HG02759 (cell line): ENCODE data around the gene DOCK2.
A peak's percentile ranks its signal among the peaks of the same experiment; 100 is the strongest.
"Not testable (repeated sequence)": the region's sequence is repeated elsewhere in the genome, so short reads cannot be mapped to it uniquely, and the experiment has no call there.

Source experiments
- ATAC-seq: cut with Tn5 transposase; IDR thresholded peaks from one replicate; pipeline ENCODE4 v1.9.1; 2021; ENCODE audit warnings: mild to moderate bottlenecking, moderate library complexity; ENCODE audit not compliant: unreplicated experiment

DOCK2 gene

GRCh38 chr5:169781420-169782345 lies 144.6 kb downstream of the DOCK2 start:
- no peak for ATAC-seq

- ATAC-seq: no peak
Observed at GRCh38 chr5:169785771-169786618, 148.9 kb downstream of the DOCK2 start.

GRCh38 chr5:169788168-169788567 lies 151.1 kb downstream of the DOCK2 start:
- ATAC-seq: no peak

DNA sequence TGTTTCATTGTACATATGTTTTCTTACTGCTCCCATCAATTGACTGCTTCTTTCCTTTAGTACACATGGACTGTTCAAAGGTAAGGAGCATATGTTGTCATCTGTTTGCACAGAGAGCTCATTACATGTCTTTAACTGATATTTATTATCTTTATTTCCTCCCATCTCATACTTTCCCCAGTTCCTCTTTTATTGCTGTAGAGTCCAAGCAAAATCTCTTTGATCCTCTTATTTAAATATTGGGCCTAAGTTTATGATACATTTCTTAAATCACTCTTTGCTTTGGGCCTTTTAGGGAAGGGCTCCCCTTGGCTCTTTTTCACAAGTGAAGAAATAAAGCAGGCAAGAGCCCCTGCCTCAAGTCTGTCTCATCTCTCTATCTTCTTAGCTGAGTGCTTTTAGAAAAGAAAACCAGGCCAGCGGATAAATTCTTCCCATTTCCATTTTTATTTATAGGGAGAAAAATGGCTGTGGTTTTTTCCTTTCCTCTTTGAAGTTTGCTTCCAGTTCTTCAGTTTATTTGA lies 152.4 kb downstream of the DOCK2 start:
- no peak for ATAC-seq

DNA sequence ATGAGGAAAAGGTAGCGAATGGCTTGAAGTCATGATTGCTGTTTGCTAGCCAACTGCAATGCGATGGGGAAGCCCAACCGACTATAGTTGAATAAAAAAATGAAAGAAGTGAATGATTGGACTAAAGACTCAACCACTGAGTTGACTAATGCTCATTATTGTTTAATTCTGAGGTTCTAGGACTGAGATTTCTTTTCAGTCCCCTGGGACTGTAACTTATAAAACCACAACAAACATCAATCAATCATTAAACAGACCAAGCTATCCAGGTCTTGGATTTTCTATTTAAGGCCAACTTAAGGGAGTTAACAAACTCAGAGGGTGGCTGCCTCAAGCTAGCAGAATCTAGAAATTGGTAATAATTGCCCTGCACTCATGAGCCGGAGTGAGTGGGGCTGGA lies 154.2 kb downstream of the DOCK2 start:
- ATAC-seq: no peak

GRCh38 chr5:169795338-169795737 lies 158.3 kb downstream of the DOCK2 start:
- ATAC-seq: no peak

GRCh38 chr5:169796731-169797130 lies 159.7 kb downstream of the DOCK2 start:
- ATAC-seq: no peak

DNA sequence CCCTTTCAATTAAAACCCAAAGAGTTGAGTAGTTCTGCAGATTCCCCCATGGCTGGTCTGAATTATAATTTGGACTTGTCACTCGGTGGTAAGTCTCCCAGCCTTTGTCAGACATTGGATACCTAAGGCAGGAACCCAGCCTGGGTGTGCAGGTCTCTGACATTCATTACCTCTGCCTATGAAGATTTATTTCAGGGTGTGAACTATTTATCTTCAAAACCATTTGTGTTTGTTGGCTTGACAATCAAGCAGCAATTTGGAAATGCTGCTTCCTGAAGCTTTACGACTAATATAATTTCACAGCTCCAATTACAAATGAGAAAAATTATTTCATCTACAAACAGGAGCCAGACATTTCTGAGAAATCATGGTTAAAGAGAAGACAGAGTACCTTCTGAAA lies 160.5 kb downstream of the DOCK2 start:
- ATAC-seq: no peak

DNA sequence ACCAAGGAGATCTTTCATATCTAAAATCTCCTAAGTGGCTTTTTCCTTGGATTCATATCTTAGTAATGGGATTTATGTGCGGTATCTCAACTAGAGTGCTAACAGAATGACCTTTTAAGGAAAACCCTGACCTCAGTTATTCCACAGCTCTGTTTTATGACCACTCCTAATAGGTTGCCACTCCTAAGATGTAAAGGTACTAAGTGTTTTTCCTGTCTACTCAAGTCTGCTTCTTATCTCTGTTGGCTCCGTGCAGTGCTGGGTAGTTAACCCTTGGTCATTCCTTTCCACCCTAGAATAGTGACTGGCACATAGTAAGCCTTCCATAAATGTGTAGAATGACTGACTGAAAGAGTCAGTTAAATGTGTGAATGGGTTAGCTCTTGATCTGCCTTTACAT lies 161.4 kb downstream of the DOCK2 start:
- ATAC-seq: no peak

GRCh38 chr5:169798906-169799660 lies 162.0 kb downstream of the DOCK2 start:
- no peak for ATAC-seq

GRCh38 chr5:169801324-169801777 lies 164.3 kb downstream of the DOCK2 start:
- peak; percentile 16 for ATAC-seq

DNA sequence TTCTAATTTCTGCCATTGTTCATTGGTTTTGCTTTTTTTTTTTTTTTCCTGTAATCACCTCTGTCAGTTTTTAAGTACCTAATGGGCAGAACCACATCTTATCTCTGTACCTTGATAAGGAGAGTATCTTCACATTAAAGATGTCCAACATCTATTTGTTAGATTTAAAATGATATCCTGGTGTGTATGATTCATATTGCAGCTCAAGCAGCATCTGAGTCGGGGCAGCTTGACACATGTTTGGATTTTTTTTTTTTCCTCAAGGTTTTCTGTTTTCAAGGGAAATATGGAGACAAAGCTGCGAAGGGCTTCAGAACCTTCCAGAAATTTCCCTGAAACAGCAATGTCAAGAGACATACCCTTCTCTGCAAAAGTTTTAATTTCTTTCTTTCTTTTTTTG lies 164.7 kb downstream of the DOCK2 start:
- no peak for ATAC-seq

- ATAC-seq: no peak
Observed at GRCh38 chr5:169803077-169803981, 166.3 kb downstream of the DOCK2 start.

GRCh38 chr5:169804861-169805260 lies 167.8 kb downstream of the DOCK2 start:
- no peak for ATAC-seq

DNA sequence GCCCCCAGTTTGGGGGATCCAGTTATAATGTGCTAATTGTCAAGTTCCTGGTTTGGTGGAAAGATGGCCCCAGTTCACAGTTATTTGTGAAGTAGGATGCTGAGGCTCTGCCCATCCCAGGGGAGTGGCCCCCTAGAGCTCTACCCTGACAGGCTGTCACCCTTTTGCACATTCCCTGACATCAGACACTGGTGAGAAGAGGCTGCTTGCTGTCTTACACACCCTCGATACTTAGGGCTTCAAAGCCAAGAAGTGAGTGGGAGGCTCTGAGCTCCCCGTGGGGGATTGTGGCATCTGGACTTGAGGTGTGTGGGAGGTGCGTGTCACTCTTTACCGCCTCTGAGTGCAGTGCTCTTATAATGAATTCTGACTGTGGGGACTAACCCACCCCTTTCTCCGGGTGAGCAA lies 168.5 kb downstream of the DOCK2 start:
- ATAC-seq: peak; percentile 89

- ATAC-seq: peak; percentile 55
Observed at GRCh38 chr5:169805937-169806700, 169.0 kb downstream of the DOCK2 start.

DNA sequence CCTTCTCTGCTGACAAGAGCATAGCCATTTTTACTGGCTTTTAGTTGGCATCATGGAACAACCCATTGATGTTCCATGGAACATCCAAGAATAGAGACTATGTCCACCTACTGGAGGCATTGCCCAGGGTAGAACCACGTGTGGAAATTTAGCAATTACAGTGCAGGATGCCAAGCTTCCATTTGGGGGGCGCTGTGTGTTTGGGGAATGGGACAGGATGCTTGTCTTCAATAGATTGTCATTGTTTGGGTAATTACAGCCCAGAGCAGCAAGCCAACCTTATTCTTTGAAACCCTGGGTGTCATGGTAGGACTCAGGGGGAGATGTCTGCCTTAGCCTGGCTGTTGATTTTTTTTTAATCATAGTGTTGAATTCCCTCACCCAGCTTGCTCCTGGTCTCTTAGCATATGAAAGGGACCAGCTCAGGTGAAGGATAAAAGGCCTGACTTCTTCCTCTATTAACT lies 171.1 kb downstream of the DOCK2 start:
- ATAC-seq: no peak

- ATAC-seq: not testable (repeated sequence)
Observed at GRCh38 chr5:169808880-169809279, 171.8 kb downstream of the DOCK2 start.

DNA sequence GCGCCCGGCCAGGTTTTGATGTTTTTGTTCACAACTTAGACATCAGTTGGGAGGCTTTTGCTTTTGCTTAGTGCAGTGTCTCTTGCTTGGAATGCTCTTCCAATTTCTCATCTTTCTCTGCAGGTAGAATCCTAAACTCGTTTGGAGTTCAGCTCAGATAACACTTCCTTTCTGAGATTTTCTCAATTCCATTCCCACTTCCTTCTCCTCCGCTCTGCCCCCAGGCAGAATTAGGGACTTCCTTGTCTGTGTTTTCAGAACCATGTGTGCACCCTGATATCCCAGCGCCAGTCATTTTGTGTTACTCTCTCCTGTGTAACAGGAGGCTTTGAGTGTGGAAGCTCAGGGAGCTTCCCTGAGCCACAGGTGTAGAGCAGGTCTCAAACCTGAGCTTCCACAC lies 172.2 kb downstream of the DOCK2 start:
- no peak for ATAC-seq
